IMR-90 (cell line): ENCODE results near the gene ZNF223. TPM values are rescaled to one million over a fixed set of nuclear protein-coding genes. Genes with fewer than 3 reads are reported as not detected.

Source experiments
- ATAC-seq: fragments of 200-7000 bp; cut with Tn5 transposase; 2 replicates; pipeline ENCODE4 v1.9.1; 2020; ENCODE audit warnings: low read depth, mild to moderate bottlenecking, moderate library complexity
- BruUV-seq: library from RNA; stranded (reverse); fragments of 400-500 nt; replicated peaks from 2 replicates; lab custom pipeline; 2021; lab: Mats Ljungman, UMichigan
- CTCF ChIA-PET: fragments of 300-600 bp; formaldehyde crosslinking; extraction: SDS; loops from one replicate; lab custom pipeline; 2021; ENCODE audit warnings: antibody characterized with exemption; lab: Yijun Ruan, JAX
- POLR2A ChIA-PET: fragments of 300-600 bp; sonication (Branson Sonifier 250); formaldehyde crosslinking; loops from one replicate; lab custom pipeline; 2022; ENCODE audit warnings: antibody characterized with exemption; ENCODE audit not compliant: unreplicated experiment; lab: Charles Lee
- DNase-seq: peaks from one replicate; pipeline ENCODE4 v3.0.0; 2013
- H2AFZ ChIP-seq: replicated peaks from 2 replicates; pipeline ENCODE3; 2013; ENCODE audit warnings: low read length, mild to moderate bottlenecking; ENCODE audit not compliant: poor library complexity
- H2AK5ac ChIP-seq: 2 replicates; pipeline ENCODE4 v1.6.1; 2013; ENCODE audit warnings: low read depth, low read length, inconsistent platforms
- H2AK9ac ChIP-seq: replicated peaks from 2 replicates; pipeline ENCODE3; 2013; ENCODE audit warnings: mild to moderate bottlenecking, low read depth, low read length, moderate library complexity; ENCODE audit not compliant: poor library complexity
- H2BK120ac ChIP-seq: 2 replicates; pipeline ENCODE4 v1.6.1; 2013; ENCODE audit warnings: low read depth, low read length, inconsistent platforms
- H2BK15ac ChIP-seq: 3 replicates; pipeline ENCODE4 v1.6.1; 2013; ENCODE audit warnings: low read depth, low read length, inconsistent platforms
- H2BK20ac ChIP-seq: 2 replicates; pipeline ENCODE4 v1.6.1; 2013; ENCODE audit warnings: low read depth, mild to moderate bottlenecking, inconsistent platforms, low read length, moderate library complexity
- H2BK5ac ChIP-seq: 2 replicates; pipeline ENCODE4 v1.6.1; 2013; ENCODE audit warnings: mild to moderate bottlenecking, low read depth, low read length, inconsistent platforms; ENCODE audit not compliant: poor library complexity, severe bottlenecking
- H3K14ac ChIP-seq: replicated peaks from 2 replicates; pipeline ENCODE4 v1.6.1; 2013; ENCODE audit warnings: low read depth, low read length, inconsistent platforms
- H3K18ac ChIP-seq: 2 replicates; pipeline ENCODE4 v1.6.1; 2013; ENCODE audit warnings: low read depth, low read length, control low read depth
- H3K23ac ChIP-seq: 2 replicates; pipeline ENCODE4 v1.6.1; 2013; ENCODE audit warnings: low read depth, low read length, inconsistent platforms
- H3K27ac ChIP-seq: 2 replicates; pipeline ENCODE4 v1.5.1; 2013; ENCODE audit warnings: mild to moderate bottlenecking, control low read depth, low read length; ENCODE audit not compliant: insufficient read depth
- H3K27me3 ChIP-seq: 2 replicates; pipeline ENCODE4 v1.6.1; 2013; ENCODE audit warnings: low read length; ENCODE audit not compliant: control insufficient read depth, insufficient read depth
- H3K36me3 ChIP-seq: 2 replicates; pipeline ENCODE4 v1.6.1; 2013; ENCODE audit warnings: low read length, mixed read lengths; ENCODE audit not compliant: control insufficient read depth, insufficient read depth
- H3K4ac ChIP-seq: 2 replicates; pipeline ENCODE4 v1.6.1; 2013; ENCODE audit warnings: low read depth, low read length, inconsistent platforms
- H3K4me1 ChIP-seq: 2 replicates; pipeline ENCODE4 v1.6.1; 2013; ENCODE audit warnings: low read length, mixed read lengths; ENCODE audit not compliant: control insufficient read depth, insufficient read depth
- H3K4me2 ChIP-seq: 2 replicates; pipeline ENCODE4 v1.6.1; 2013; ENCODE audit warnings: low read depth, mild to moderate bottlenecking, control low read depth, low read length, moderate library complexity
- H3K4me3 ChIP-seq: 2 replicates; pipeline ENCODE4 v1.5.1; 2013; ENCODE audit warnings: low read depth, mild to moderate bottlenecking, control low read depth, low read length, moderate library complexity; ENCODE audit not compliant: insufficient read depth
- H3K56ac ChIP-seq: 2 replicates; pipeline ENCODE4 v1.6.1; 2013; ENCODE audit warnings: low read length, inconsistent platforms; ENCODE audit not compliant: insufficient read depth; ENCODE audit errors: extremely low read depth
- H3K79me1 ChIP-seq, 2 experiments: 2 replicates each; pipeline ENCODE4 v1.6.1; 2013; ENCODE audit warnings: low read length in 2 of 2, inconsistent platforms in 1 of 2, low read depth in 1 of 2
- H3K9ac ChIP-seq: 2 replicates; pipeline ENCODE4 v1.6.1; 2013; ENCODE audit warnings: low read depth, low read length, control low read depth
- H3K9me1 ChIP-seq: 2 replicates; pipeline ENCODE4 v1.6.1; 2013; ENCODE audit warnings: low read length, inconsistent platforms; ENCODE audit not compliant: insufficient read depth
- H3K9me3 ChIP-seq: 2 replicates; pipeline ENCODE4 v1.6.1; 2013; ENCODE audit warnings: low read length; ENCODE audit not compliant: control insufficient read depth, insufficient read depth
- H4K20me1 ChIP-seq: 2 replicates; pipeline ENCODE4 v1.6.1; 2013; ENCODE audit warnings: low read length, inconsistent platforms; ENCODE audit not compliant: insufficient read depth
- H4K5ac ChIP-seq: 2 replicates; pipeline ENCODE4 v1.6.1; 2013; ENCODE audit warnings: mild to moderate bottlenecking, low read depth, low read length, control low read depth
- H4K8ac ChIP-seq, 2 experiments: 2 replicates each; pipeline ENCODE4 v1.6.1; 2013; ENCODE audit warnings: low read depth in 2 of 2, low read length in 2 of 2, control low read depth in 1 of 2, inconsistent platforms in 1 of 2
- H4K91ac ChIP-seq: 2 replicates; pipeline ENCODE4 v1.6.1; 2013; ENCODE audit warnings: low read depth, low read length, inconsistent platforms; ENCODE audit not compliant: insufficient read depth
- BHLHE40 ChIP-seq: fragments of 150-350 bp; IDR thresholded peaks from 2 replicates; pipeline ENCODE4 v1.6.1; 2016; ENCODE audit warnings: mild to moderate bottlenecking, low read depth, low read length
- CEBPB ChIP-seq: IDR thresholded peaks from 2 replicates; pipeline ENCODE4 v1.6.1; 2012; ENCODE audit warnings: low read depth, low read length, improper control_type of control experiment
- CHD1 ChIP-seq: IDR thresholded peaks from 2 replicates; pipeline ENCODE4 v1.6.1; 2012; ENCODE audit warnings: low read depth, low read length, improper control_type of control experiment
- ELK1 ChIP-seq: fragments of 150-350 bp; IDR thresholded peaks from 2 replicates; pipeline ENCODE4 v1.6.1; 2016; ENCODE audit warnings: low read depth, mild to moderate bottlenecking, low read length, moderate library complexity, borderline replicate concordance
- FOS ChIP-seq: fragments of 150-350 bp; IDR thresholded peaks from 2 replicates; pipeline ENCODE4 v1.6.1; 2016; ENCODE audit warnings: low read depth, low read length
- MAFK ChIP-seq: IDR thresholded peaks from 2 replicates; pipeline ENCODE4 v1.6.1; 2012; ENCODE audit warnings: low read depth, low read length, improper control_type of control experiment
- MAZ ChIP-seq: IDR thresholded peaks from 2 replicates; pipeline ENCODE4 v1.6.1; 2012; ENCODE audit warnings: low read depth, mild to moderate bottlenecking, low read length, improper control_type of control experiment, moderate library complexity, borderline replicate concordance
- MXI1 ChIP-seq: IDR thresholded peaks from 2 replicates; pipeline ENCODE4 v1.6.1; 2012; ENCODE audit warnings: low read depth, mild to moderate bottlenecking, low read length, moderate library complexity, borderline replicate concordance
- NFE2L2 ChIP-seq: fragments of 150-350 bp; IDR thresholded peaks from 2 replicates; pipeline ENCODE4 v1.6.1; 2016; ENCODE audit warnings: low read depth, mild to moderate bottlenecking, low read length
- POLR2A ChIP-seq: IDR thresholded peaks from 2 replicates; pipeline ENCODE4 v1.6.1; 2012; ENCODE audit warnings: mild to moderate bottlenecking, low read depth, low read length
- RAD21 ChIP-seq: IDR thresholded peaks from 2 replicates; pipeline ENCODE4 v1.6.1; 2012; ENCODE audit warnings: low read length, improper control_type of control experiment
- RCOR1 ChIP-seq: IDR thresholded peaks from 2 replicates; pipeline ENCODE4 v1.6.1; 2012; ENCODE audit warnings: mild to moderate bottlenecking, low read length, improper control_type of control experiment; ENCODE audit not compliant: insufficient replicate concordance
- RFX5 ChIP-seq: IDR thresholded peaks from 2 replicates; pipeline ENCODE4 v1.8.0; 2012; ENCODE audit warnings: low read depth, mild to moderate bottlenecking, low read length, moderate library complexity
- SMC3 ChIP-seq: fragments of 150-350 bp; IDR thresholded peaks from 2 replicates; pipeline ENCODE4 v1.6.1; 2016; ENCODE audit warnings: low read depth, mild to moderate bottlenecking, antibody characterized with exemption, low read length, moderate library complexity
- WGBS, 2 experiments: methylation state at CpG; one replicate each; pipeline versions ENCODE4 v1.1.5 to v1.1.7; 2013; ENCODE audit warnings: missing lambda C conversion rate in 2 of 2; ENCODE audit not compliant: insufficient read length in 1 of 2; ENCODE audit errors: extremely low coverage in 2 of 2; 5-methylcytosine and 5-hydroxymethylcytosine counted together
- dilution Hi-C: fragments of 300-500 bp; cut with HindIII; formaldehyde crosslinking; loops from one replicate; pipeline ENCODE4 v1.14.3; 2018; ENCODE audit warnings: low sequenced_read_pairs; ENCODE audit not compliant: unreplicated experiment
- in situ Hi-C: fragments of 300-500 bp; cut with MboI; formaldehyde crosslinking; loops from 3 replicates; pipeline ENCODE4 v1.14.3; 2019; ENCODE audit warnings: low sequenced_read_pairs, inconsistent platforms, mixed read lengths
- intact Hi-C: fragments of 100-400 bp; cut with micrococcal nuclease; formaldehyde crosslinking; loops from 2 replicates; pipeline ENCODE4 v1.10.0; 2022
- polyA plus RNA-seq, 3 experiments: library from polyadenylated mRNA; depleted of rRNA; stranded (reverse); fragments of >200 nt; gene quantifications; 2 replicates each; pipeline ENCODE4 v1.2.3, GENCODE V29; 2012; ENCODE audit warnings: low replicate concordance in 1 of 3
- total RNA-seq: library from RNA; depleted of rRNA; stranded (reverse); fragments of >200 nt; gene quantifications from 2 replicates; pipeline ENCODE4 v1.2.3, GENCODE V29; 2012
- TF ChIP-seq, protein P1 (sequence below): fragments of 150-350 bp; IDR thresholded peaks from 2 replicates; pipeline ENCODE4 v1.6.1; 2017; ENCODE audit warnings: mild to moderate bottlenecking, antibody characterized with exemption, low read length, low read depth
- TF ChIP-seq, protein P2 (sequence below): conservative IDR thresholded peaks from 2 replicates; pipeline ENCODE4 v1.5.1; 2012; ENCODE audit warnings: mild to moderate bottlenecking, low read depth, low read length, improper control_type of control experiment

The ZNF223 gene
- total and polyA plus RNA-seq, 2 of the 4 experiments (the other 2 are of a cell fraction): 2.3 to 16.5 TPM

DNA sequence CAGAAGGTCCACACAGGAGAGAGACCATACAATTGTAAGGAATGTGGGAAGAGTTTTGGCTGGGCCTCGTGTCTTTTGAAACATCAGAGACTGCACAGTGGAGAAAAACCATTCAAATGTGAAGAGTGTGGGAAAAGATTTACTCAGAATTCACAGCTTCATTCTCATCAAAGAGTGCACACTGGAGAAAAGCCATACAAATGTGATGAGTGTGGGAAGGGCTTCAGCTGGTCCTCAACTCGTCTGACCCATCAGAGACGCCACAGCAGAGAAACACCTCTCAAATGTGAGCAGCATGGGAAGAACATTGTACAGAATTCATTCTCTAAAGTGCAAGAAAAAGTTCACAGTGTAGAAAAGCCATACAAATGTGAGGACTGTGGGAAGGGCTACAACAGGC lies 55.9 kb downstream of the ZNF223 start:
- DNase-seq: no peak
- Histone ChIP-seq H2BK120ac (no peak overlapping the region), H3K9ac (no peak overlapping the region), H3K79me1 (peaks cover 7 to 8% of the 10 kb centered on the region in 2 experiments; a peak in 2 of 4 replicates), H3K9me1 (no peaks in the 10 kb centered on the region), H3K27me3 (no peaks in the 10 kb centered on the region), H3K56ac (no peak overlapping the region), H3K4me3 (no peak overlapping the region), H2AK9ac (no peak overlapping the region), H2BK15ac (no peak overlapping the region), H3K4me1 (no peaks in the 10 kb centered on the region), H2AFZ (no peak overlapping the region), H4K8ac (no peak overlapping the region), H2BK20ac (no peak overlapping the region), H3K9me3 (peaks cover 35% of the 10 kb centered on the region), H3K18ac (no peak overlapping the region), H4K20me1 (no peaks in the 10 kb centered on the region), H3K4me2 (no peak overlapping the region), H3K27ac (no peak overlapping the region), H4K91ac (no peak overlapping the region), H3K4ac (no peak overlapping the region), H2AK5ac (no peak overlapping the region), H3K14ac (no peak overlapping the region), H4K5ac (no peak overlapping the region), H3K23ac (no peak overlapping the region), H2BK5ac (no peak overlapping the region), H3K36me3 (peaks cover 34% of the 10 kb centered on the region)
- TF ChIP-seq, protein P1, sequence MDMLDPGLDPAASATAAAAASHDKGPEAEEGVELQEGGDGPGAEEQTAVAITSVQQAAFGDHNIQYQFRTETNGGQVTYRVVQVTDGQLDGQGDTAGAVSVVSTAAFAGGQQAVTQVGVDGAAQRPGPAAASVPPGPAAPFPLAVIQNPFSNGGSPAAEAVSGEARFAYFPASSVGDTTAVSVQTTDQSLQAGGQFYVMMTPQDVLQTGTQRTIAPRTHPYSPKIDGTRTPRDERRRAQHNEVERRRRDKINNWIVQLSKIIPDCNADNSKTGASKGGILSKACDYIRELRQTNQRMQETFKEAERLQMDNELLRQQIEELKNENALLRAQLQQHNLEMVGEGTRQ: no peak
- TF ChIP-seq MAFK (no peak), RFX5 (no peak), MAZ (no peak), FOS (no peak), BHLHE40 (no peak), MXI1 (no peak), NFE2L2 (no peak), ELK1 (no peak), POLR2A (no peak), RCOR1 (no peak), CEBPB (no peak), CHD1 (no peak), RAD21 (no peak), SMC3 (no peak)
- TF ChIP-seq, protein P2, sequence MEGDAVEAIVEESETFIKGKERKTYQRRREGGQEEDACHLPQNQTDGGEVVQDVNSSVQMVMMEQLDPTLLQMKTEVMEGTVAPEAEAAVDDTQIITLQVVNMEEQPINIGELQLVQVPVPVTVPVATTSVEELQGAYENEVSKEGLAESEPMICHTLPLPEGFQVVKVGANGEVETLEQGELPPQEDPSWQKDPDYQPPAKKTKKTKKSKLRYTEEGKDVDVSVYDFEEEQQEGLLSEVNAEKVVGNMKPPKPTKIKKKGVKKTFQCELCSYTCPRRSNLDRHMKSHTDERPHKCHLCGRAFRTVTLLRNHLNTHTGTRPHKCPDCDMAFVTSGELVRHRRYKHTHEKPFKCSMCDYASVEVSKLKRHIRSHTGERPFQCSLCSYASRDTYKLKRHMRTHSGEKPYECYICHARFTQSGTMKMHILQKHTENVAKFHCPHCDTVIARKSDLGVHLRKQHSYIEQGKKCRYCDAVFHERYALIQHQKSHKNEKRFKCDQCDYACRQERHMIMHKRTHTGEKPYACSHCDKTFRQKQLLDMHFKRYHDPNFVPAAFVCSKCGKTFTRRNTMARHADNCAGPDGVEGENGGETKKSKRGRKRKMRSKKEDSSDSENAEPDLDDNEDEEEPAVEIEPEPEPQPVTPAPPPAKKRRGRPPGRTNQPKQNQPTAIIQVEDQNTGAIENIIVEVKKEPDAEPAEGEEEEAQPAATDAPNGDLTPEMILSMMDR: no peak
- POLR2A ChIA-PET: no interaction called here
- dilution Hi-C loops: no loop called here
- BruUV-seq: no TSS peak
- in situ Hi-C loops: no loop called here
- intact Hi-C loops: no loop called here
- ATAC-seq: no peak
- WGBS, 2 experiments: 100% methylated on average over 1 of the region's 3 CpGs; no CpG with 5 or more reads in 1 of the 2 experiments
- CTCF ChIA-PET: no interaction called here
